ENCODE results near the gene TCAIM. TPM values are rescaled to one million over a fixed set of nuclear protein-coding genes. Genes with fewer than 3 reads are reported as not detected.

TCAIM gene
- total and polyA plus RNA-seq, 2 experiments from 2014 or later = 10.3 to 26.0 TPM

DNA sequence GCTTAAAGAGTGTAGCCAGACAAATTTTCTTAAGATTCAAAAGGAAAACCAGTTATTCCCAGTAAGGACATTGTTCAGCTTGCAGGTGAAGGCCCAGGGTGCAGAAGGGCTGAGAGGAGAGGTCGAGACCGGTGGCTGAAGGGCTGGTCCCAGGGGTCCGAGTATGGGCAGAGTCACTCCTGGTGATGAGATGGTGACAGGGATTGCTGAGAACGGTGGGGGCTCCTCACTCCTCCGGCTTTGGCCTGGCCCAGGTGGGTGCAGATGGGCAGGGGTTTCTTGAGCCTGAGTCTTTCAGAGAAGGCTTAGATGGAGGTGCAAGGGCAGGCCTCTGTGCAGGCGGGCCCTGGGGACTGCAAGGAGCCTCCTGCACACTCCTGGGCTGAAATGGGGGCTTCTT is 82.7 kb downstream of the TCAIM start:
- Mint-ChIP-seq H3K4me1 (no peaks in the 10 kb centered on the region), H3K27ac (no peak overlapping the region), H3K27me3 (ENCODE audit: insufficient read depth, low read depth, poor library complexity) (peaks cover 7% of the 10 kb centered on the region), H3K36me3 (ENCODE audit: low read depth) (peaks cover 7% of the 10 kb centered on the region; the same call in 2 of the 3 replicates), H3K9me3 (peaks cover 8% of the 10 kb centered on the region), H3K4me3 (no peak overlapping the region)
- no peaks in the 10 kb centered on the region for H3K27me3 ChIP-seq (ENCODE audit: insufficient read depth)
- H3K4me1 ChIP-seq (ENCODE audit: insufficient read depth) = no peaks in the 10 kb centered on the region
- H3K27ac ChIP-seq (ENCODE audit: low read depth) = no peak overlapping the region
- no peak for DNase-seq (ENCODE audit: low spot score)
- H3K4me2 ChIP-seq = no peak overlapping the region
- H2AFZ ChIP-seq = no peak overlapping the region
- H4K20me1 ChIP-seq (replicated peaks; ENCODE audit: insufficient read depth) = no peaks in the 10 kb centered on the region
- no peaks in the 10 kb centered on the region for H3F3A ChIP-seq (replicated peaks; ENCODE audit: low read depth)
- H3K4me3 ChIP-seq = no peak overlapping the region
- no peaks in the 10 kb centered on the region for H3K79me2 ChIP-seq (replicated peaks; ENCODE audit: insufficient read depth)
- H3K36me3 ChIP-seq (ENCODE audit: insufficient read depth) = no peaks in the 10 kb centered on the region
- no peak for ATAC-seq
- H3K9me2 ChIP-seq (ENCODE audit: insufficient read depth) = no peaks in the 10 kb centered on the region
- no peak for TF ChIP-seq POLR2AphosphoS5 (IDR thresholded peaks at IDR 0.05; ENCODE audit: low read depth)
- TF ChIP-seq CREB1 (CRISPR knock-in tag; IDR thresholded peaks at IDR 0.05; ENCODE audit: low read depth) = no peak
- TF ChIP-seq, protein P1, sequence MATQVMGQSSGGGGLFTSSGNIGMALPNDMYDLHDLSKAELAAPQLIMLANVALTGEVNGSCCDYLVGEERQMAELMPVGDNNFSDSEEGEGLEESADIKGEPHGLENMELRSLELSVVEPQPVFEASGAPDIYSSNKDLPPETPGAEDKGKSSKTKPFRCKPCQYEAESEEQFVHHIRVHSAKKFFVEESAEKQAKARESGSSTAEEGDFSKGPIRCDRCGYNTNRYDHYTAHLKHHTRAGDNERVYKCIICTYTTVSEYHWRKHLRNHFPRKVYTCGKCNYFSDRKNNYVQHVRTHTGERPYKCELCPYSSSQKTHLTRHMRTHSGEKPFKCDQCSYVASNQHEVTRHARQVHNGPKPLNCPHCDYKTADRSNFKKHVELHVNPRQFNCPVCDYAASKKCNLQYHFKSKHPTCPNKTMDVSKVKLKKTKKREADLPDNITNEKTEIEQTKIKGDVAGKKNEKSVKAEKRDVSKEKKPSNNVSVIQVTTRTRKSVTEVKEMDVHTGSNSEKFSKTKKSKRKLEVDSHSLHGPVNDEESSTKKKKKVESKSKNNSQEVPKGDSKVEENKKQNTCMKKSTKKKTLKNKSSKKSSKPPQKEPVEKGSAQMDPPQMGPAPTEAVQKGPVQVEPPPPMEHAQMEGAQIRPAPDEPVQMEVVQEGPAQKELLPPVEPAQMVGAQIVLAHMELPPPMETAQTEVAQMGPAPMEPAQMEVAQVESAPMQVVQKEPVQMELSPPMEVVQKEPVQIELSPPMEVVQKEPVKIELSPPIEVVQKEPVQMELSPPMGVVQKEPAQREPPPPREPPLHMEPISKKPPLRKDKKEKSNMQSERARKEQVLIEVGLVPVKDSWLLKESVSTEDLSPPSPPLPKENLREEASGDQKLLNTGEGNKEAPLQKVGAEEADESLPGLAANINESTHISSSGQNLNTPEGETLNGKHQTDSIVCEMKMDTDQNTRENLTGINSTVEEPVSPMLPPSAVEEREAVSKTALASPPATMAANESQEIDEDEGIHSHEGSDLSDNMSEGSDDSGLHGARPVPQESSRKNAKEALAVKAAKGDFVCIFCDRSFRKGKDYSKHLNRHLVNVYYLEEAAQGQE (IDR thresholded peaks at IDR 0.05; ENCODE audit: unreplicated experiment) = no peak
- TF ChIP-seq NANOG (IDR thresholded peaks at IDR 0.05; ENCODE audit: borderline replicate concordance) = no peak
- TF ChIP-seq, protein P2, sequence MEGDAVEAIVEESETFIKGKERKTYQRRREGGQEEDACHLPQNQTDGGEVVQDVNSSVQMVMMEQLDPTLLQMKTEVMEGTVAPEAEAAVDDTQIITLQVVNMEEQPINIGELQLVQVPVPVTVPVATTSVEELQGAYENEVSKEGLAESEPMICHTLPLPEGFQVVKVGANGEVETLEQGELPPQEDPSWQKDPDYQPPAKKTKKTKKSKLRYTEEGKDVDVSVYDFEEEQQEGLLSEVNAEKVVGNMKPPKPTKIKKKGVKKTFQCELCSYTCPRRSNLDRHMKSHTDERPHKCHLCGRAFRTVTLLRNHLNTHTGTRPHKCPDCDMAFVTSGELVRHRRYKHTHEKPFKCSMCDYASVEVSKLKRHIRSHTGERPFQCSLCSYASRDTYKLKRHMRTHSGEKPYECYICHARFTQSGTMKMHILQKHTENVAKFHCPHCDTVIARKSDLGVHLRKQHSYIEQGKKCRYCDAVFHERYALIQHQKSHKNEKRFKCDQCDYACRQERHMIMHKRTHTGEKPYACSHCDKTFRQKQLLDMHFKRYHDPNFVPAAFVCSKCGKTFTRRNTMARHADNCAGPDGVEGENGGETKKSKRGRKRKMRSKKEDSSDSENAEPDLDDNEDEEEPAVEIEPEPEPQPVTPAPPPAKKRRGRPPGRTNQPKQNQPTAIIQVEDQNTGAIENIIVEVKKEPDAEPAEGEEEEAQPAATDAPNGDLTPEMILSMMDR (conservative IDR thresholded peaks at IDR 0.05; ENCODE audit: low read depth in 2 of 2) = no peak
- no peak for TF ChIP-seq JUNB (IDR thresholded peaks at IDR 0.05; ENCODE audit: unreplicated experiment)
- TF ChIP-seq EZH2phosphoT487 (IDR thresholded peaks at IDR 0.05; ENCODE audit: unreplicated experiment) = no peak
- TF ChIP-seq, protein P3, sequence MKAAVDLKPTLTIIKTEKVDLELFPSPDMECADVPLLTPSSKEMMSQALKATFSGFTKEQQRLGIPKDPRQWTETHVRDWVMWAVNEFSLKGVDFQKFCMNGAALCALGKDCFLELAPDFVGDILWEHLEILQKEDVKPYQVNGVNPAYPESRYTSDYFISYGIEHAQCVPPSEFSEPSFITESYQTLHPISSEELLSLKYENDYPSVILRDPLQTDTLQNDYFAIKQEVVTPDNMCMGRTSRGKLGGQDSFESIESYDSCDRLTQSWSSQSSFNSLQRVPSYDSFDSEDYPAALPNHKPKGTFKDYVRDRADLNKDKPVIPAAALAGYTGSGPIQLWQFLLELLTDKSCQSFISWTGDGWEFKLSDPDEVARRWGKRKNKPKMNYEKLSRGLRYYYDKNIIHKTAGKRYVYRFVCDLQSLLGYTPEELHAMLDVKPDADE (IDR thresholded peaks at IDR 0.05) = no peak
- no peak for TF ChIP-seq EZH2 (IDR thresholded peaks at IDR 0.05; ENCODE audit: low read depth, unreplicated experiment)

GRCh38 chr3:44424758-44425157 is 86.2 kb downstream of the TCAIM start:
- Histone ChIP-seq H4K20me1 (replicated peaks; ENCODE audit: insufficient read depth) (no peaks in the 10 kb centered on the region), H3K27me3 (ENCODE audit: insufficient read depth) (no peaks in the 10 kb centered on the region), H3K4me1 (ENCODE audit: insufficient read depth) (no peaks in the 10 kb centered on the region), H3K79me2 (replicated peaks; ENCODE audit: insufficient read depth) (no peaks in the 10 kb centered on the region), H3K36me3 (ENCODE audit: insufficient read depth) (no peaks in the 10 kb centered on the region), H3K4me2 (no peak overlapping the region), H2AFZ (no peak overlapping the region), H3F3A (replicated peaks; ENCODE audit: low read depth) (no peaks in the 10 kb centered on the region), H3K9me2 (ENCODE audit: insufficient read depth) (no peaks in the 10 kb centered on the region), H3K4me3 (no peak overlapping the region), H3K27ac (ENCODE audit: low read depth) (no peak overlapping the region)
- Mint-ChIP-seq H3K36me3 (ENCODE audit: low read depth) (no peaks in the 10 kb centered on the region), H3K9me3 (no peaks in the 10 kb centered on the region), H3K27me3 (ENCODE audit: insufficient read depth, low read depth, poor library complexity) (peaks cover 4% of the 10 kb centered on the region), H3K27ac (no peak overlapping the region), H3K4me1 (peaks cover 5% of the 10 kb centered on the region; the same call in 1 of the 3 replicates), H3K4me3 (no peak overlapping the region)
- no peak for DNase-seq (ENCODE audit: low spot score)
- no peak for ATAC-seq
- TF ChIP-seq NANOG (IDR thresholded peaks at IDR 0.05; ENCODE audit: borderline replicate concordance) (no peak), ZNF331 (CRISPR knock-in tag; IDR thresholded peaks at IDR 0.05; ENCODE audit: low read depth) (no peak), CREB1 (CRISPR knock-in tag; IDR thresholded peaks at IDR 0.05; ENCODE audit: low read depth) (no peak)

Measured in GM23338 (cell line).